ENCODE measurements around the gene PHF5A.

- TF ChIP-seq CTCF (IDR thresholded peaks at IDR 0.05) (no peak), MAZ (IDR thresholded peaks at IDR 0.05; ENCODE audit: borderline replicate concordance, low read depth, low read length) (no peak), CHD4 (IDR thresholded peaks at IDR 0.05; ENCODE audit: borderline replicate concordance) (no peak), POLR2A (IDR thresholded peaks at IDR 0.05; ENCODE audit: low read length) (no peak), KDM5A (IDR thresholded peaks at IDR 0.05) (no peak), ZFP36 (IDR thresholded peaks at IDR 0.05; ENCODE audit: borderline replicate concordance, partially characterized antibody) (no peak), MAFK (IDR thresholded peaks at IDR 0.05; ENCODE audit: partially characterized antibody) (no peak), POLR2AphosphoS2 (conservative IDR thresholded peaks at IDR 0.05; ENCODE audit: low read length) (no peak), ESRRA (IDR thresholded peaks at IDR 0.05; ENCODE audit: borderline replicate concordance, low read length) (no peak), RAD21 (conservative IDR thresholded peaks at IDR 0.05 in 1 of 2, IDR thresholded peaks at IDR 0.05 in 1 of 2) (no peak), RFX5 (IDR thresholded peaks at IDR 0.05) (no peak)
- TF ChIP-seq, protein P1, sequence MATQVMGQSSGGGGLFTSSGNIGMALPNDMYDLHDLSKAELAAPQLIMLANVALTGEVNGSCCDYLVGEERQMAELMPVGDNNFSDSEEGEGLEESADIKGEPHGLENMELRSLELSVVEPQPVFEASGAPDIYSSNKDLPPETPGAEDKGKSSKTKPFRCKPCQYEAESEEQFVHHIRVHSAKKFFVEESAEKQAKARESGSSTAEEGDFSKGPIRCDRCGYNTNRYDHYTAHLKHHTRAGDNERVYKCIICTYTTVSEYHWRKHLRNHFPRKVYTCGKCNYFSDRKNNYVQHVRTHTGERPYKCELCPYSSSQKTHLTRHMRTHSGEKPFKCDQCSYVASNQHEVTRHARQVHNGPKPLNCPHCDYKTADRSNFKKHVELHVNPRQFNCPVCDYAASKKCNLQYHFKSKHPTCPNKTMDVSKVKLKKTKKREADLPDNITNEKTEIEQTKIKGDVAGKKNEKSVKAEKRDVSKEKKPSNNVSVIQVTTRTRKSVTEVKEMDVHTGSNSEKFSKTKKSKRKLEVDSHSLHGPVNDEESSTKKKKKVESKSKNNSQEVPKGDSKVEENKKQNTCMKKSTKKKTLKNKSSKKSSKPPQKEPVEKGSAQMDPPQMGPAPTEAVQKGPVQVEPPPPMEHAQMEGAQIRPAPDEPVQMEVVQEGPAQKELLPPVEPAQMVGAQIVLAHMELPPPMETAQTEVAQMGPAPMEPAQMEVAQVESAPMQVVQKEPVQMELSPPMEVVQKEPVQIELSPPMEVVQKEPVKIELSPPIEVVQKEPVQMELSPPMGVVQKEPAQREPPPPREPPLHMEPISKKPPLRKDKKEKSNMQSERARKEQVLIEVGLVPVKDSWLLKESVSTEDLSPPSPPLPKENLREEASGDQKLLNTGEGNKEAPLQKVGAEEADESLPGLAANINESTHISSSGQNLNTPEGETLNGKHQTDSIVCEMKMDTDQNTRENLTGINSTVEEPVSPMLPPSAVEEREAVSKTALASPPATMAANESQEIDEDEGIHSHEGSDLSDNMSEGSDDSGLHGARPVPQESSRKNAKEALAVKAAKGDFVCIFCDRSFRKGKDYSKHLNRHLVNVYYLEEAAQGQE (IDR thresholded peaks at IDR 0.05), result no peak
- TF ChIP-seq, protein P2, sequence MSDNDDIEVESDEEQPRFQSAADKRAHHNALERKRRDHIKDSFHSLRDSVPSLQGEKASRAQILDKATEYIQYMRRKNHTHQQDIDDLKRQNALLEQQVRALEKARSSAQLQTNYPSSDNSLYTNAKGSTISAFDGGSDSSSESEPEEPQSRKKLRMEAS (IDR thresholded peaks at IDR 0.05), result no peak
These were observed 9.1 kb downstream of the PHF5A start for GRCh38 chr22:41459431-41459830.

Measured in A549 (cell line).